HepG2 (cell line): Measurements from ENCODE around the gene REEP3. TPM values are rescaled to one million over a fixed set of nuclear protein-coding genes. Genes with fewer than 3 reads are reported as not detected.

Experiments
- ATF7-NPFF ChIP-seq: sonication (generic); formaldehyde crosslinking; IDR thresholded peaks from 2 replicates; pipeline ENCODE4 v1.8.1; 2023; ENCODE audit warnings: mild to moderate bottlenecking, low read depth, missing genetic modification reagents, moderate library complexity
- GPN1 ChIP-seq: sonication (generic); formaldehyde crosslinking; IDR thresholded peaks from 2 replicates; pipeline ENCODE4 v1.5.1; 2020; ENCODE audit warnings: missing genetic modification reagents, borderline replicate concordance
- HDAC2 ChIP-seq: sonication (generic); formaldehyde crosslinking; IDR thresholded peaks from 2 replicates; pipeline ENCODE4 v1.4.0; 2020; ENCODE audit warnings: missing genetic modification reagents
- HNRNPLL ChIP-seq: fragments of 200-400 bp; formaldehyde crosslinking; IDR thresholded peaks from 2 replicates; pipeline ENCODE4 v1.6.1; 2017; ENCODE audit warnings: mild to moderate bottlenecking, low read depth, low read length; ENCODE audit not compliant: poor library complexity, severe bottlenecking
- MYPOP ChIP-seq: sonication (generic); formaldehyde crosslinking; IDR thresholded peaks from 2 replicates; pipeline ENCODE4 v1.8.1; 2023; ENCODE audit warnings: mild to moderate bottlenecking, moderate library complexity, missing genetic modification reagents
- RBAK ChIP-seq: sonication (generic); formaldehyde crosslinking; IDR thresholded peaks from 2 replicates; pipeline ENCODE4 v1.5.1; 2020; ENCODE audit warnings: mild to moderate bottlenecking, missing genetic modification reagents
- SNAI1 ChIP-seq: sonication (generic); formaldehyde crosslinking; IDR thresholded peaks from 2 replicates; pipeline ENCODE4 v1.5.0; 2020; ENCODE audit warnings: mild to moderate bottlenecking, missing genetic modification reagents, borderline replicate concordance
- U2AF1 ChIP-seq: fragments of 200-400 bp; formaldehyde crosslinking; optimal IDR thresholded peaks from 2 replicates; pipeline ENCODE3; 2017; ENCODE audit warnings: mild to moderate bottlenecking, low read depth, low read length
- ZFP91 ChIP-seq: sonication (generic); formaldehyde crosslinking; IDR thresholded peaks from 2 replicates; pipeline ENCODE4 v1.9.0; 2022; ENCODE audit warnings: missing genetic modification reagents, mild to moderate bottlenecking, borderline replicate concordance
- ZNF136 ChIP-seq: sonication (generic); formaldehyde crosslinking; IDR thresholded peaks from 2 replicates; pipeline ENCODE4 v1.8.1; 2022; ENCODE audit warnings: low read depth, mild to moderate bottlenecking, moderate library complexity, missing genetic modification reagents
- ZNF17 ChIP-seq: sonication (generic); formaldehyde crosslinking; IDR thresholded peaks from 2 replicates; pipeline ENCODE4 v1.5.0; 2020; ENCODE audit warnings: mild to moderate bottlenecking, missing genetic modification reagents
- ZNF333 ChIP-seq: sonication (generic); formaldehyde crosslinking; IDR thresholded peaks from 2 replicates; pipeline ENCODE4 v1.4.0; 2020; ENCODE audit warnings: mild to moderate bottlenecking, missing genetic modification reagents, borderline replicate concordance
- ZZZ3 ChIP-seq: sonication (generic); formaldehyde crosslinking; IDR thresholded peaks from 2 replicates; pipeline ENCODE4 v1.4.0; 2020; ENCODE audit warnings: missing genetic modification reagents, mild to moderate bottlenecking, borderline replicate concordance
- polyA plus RNA-seq, 8 experiments: library from polyadenylated mRNA; depleted of rRNA in 3 of 8; stranded (reverse) in 7 of 8; unstranded in 1 of 8; fragments of >200 nt; fragmentation: Illumina TruSeq in 4 of 8; extraction: Trizol in 4 of 8; gene quantifications; 2 replicates each; pipeline versions ENCODE4 v1.2.1 to v1.2.3, GENCODE V29; 2011 to 2016; ENCODE audit warnings: low read depth in 4 of 8, missing spikeins in 1 of 8, mixed read lengths in 1 of 8; ENCODE audit not compliant: insufficient read depth in 1 of 8
- total RNA-seq, 5 experiments: library from RNA; depleted of rRNA; stranded (reverse); fragments of >200 nt; fragmentation: Illumina TruSeq; extraction: Trizol; gene quantifications; 2 replicates each; pipeline ENCODE4 v1.2.3, GENCODE V29; 2016; ENCODE audit warnings: low read depth in 1 of 5
- TF ChIP-seq, protein P1 (sequence below): sonication (generic); formaldehyde crosslinking; IDR thresholded peaks from 2 replicates; pipeline ENCODE4 v1.4.0; 2020; ENCODE audit warnings: missing genetic modification reagents, mild to moderate bottlenecking, borderline replicate concordance
- TF ChIP-seq, protein P2 (sequence below): sonication (generic); formaldehyde crosslinking; IDR thresholded peaks from 2 replicates; pipeline ENCODE4 v1.8.0; 2022; ENCODE audit warnings: missing genetic modification reagents, low read depth, mild to moderate bottlenecking, borderline replicate concordance
- TF ChIP-seq, protein P3 (sequence below): sonication (generic); formaldehyde crosslinking; IDR thresholded peaks from 2 replicates; pipeline ENCODE4 v1.5.0; 2020; ENCODE audit warnings: missing genetic modification reagents

Gene REEP3
- total and polyA plus RNA-seq, 2 of the 13 experiments (the other 11 are each of a cell fraction or from before 2014, with no cell fraction given): 7.1 to 31.4 TPM

GRCh38 chr10:63630085-63630930 is 109.1 kb downstream of the REEP3 start (continued):
- TF ChIP-seq MYPOP: no peak
- TF ChIP-seq, protein P1, sequence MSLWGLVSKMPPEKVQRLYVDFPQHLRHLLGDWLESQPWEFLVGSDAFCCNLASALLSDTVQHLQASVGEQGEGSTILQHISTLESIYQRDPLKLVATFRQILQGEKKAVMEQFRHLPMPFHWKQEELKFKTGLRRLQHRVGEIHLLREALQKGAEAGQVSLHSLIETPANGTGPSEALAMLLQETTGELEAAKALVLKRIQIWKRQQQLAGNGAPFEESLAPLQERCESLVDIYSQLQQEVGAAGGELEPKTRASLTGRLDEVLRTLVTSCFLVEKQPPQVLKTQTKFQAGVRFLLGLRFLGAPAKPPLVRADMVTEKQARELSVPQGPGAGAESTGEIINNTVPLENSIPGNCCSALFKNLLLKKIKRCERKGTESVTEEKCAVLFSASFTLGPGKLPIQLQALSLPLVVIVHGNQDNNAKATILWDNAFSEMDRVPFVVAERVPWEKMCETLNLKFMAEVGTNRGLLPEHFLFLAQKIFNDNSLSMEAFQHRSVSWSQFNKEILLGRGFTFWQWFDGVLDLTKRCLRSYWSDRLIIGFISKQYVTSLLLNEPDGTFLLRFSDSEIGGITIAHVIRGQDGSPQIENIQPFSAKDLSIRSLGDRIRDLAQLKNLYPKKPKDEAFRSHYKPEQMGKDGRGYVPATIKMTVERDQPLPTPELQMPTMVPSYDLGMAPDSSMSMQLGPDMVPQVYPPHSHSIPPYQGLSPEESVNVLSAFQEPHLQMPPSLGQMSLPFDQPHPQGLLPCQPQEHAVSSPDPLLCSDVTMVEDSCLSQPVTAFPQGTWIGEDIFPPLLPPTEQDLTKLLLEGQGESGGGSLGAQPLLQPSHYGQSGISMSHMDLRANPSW (CRISPR knock-in tag): 0 out of 2 replicates have a peak, but pooled peaks have one; percentile 34
- TF ChIP-seq, protein P2, sequence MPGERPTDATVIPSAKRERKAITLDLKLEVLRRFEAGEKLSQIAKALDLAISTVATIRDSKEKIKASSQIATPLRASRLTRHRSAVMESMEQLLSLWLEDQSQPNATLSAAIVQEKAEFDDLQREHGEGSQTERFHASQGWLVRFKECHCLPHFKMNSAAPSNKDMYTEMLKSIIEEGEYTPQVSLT (CRISPR knock-in tag): no peak
- no peak for TF ChIP-seq U2AF1
- no peak for TF ChIP-seq SNAI1 (CRISPR knock-in tag)
- TF ChIP-seq, protein P3, sequence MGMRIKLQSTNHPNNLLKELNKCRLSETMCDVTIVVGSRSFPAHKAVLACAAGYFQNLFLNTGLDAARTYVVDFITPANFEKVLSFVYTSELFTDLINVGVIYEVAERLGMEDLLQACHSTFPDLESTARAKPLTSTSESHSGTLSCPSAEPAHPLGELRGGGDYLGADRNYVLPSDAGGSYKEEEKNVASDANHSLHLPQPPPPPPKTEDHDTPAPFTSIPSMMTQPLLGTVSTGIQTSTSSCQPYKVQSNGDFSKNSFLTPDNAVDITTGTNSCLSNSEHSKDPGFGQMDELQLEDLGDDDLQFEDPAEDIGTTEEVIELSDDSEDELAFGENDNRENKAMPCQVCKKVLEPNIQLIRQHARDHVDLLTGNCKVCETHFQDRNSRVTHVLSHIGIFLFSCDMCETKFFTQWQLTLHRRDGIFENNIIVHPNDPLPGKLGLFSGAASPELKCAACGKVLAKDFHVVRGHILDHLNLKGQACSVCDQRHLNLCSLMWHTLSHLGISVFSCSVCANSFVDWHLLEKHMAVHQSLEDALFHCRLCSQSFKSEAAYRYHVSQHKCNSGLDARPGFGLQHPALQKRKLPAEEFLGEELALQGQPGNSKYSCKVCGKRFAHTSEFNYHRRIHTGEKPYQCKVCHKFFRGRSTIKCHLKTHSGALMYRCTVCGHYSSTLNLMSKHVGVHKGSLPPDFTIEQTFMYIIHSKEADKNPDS (CRISPR knock-in tag): no peak
- no peak for TF ChIP-seq ZNF136 (CRISPR knock-in tag)
- no peak for TF ChIP-seq ZNF17
- TF ChIP-seq HNRNPLL: peak; percentile 50
- no peak for TF ChIP-seq ZNF333
- no peak for TF ChIP-seq ATF7-NPFF
- no peak for TF ChIP-seq HDAC2 (CRISPR knock-in tag)
- no peak for TF ChIP-seq ZZZ3 (CRISPR knock-in tag)
- TF ChIP-seq RBAK: no peak
- 0 out of 2 replicates have a peak, but pooled peaks have one; percentile 45 for TF ChIP-seq ZFP91 (CRISPR knock-in tag)
- no peak for TF ChIP-seq GPN1 (CRISPR knock-in tag)
